HG03558 (cell line): ENCODE results near the gene SCEL.
"Not testable (repeated sequence)": the region's sequence is repeated elsewhere in the genome, so short reads cannot be mapped to it uniquely, and the experiment has no call there.

Experiments
- ATAC-seq: cut with Tn5 transposase; IDR thresholded peaks from one replicate; pipeline ENCODE4 v1.9.1; 2021; ENCODE audit warnings: moderate number of reproducible peaks; ENCODE audit not compliant: unreplicated experiment; ENCODE audit errors: extremely low read depth

Gene SCEL

GRCh38 chr13:77650409-77650808, 114.9 kb downstream of the SCEL start:
- no peak for ATAC-seq

DNA sequence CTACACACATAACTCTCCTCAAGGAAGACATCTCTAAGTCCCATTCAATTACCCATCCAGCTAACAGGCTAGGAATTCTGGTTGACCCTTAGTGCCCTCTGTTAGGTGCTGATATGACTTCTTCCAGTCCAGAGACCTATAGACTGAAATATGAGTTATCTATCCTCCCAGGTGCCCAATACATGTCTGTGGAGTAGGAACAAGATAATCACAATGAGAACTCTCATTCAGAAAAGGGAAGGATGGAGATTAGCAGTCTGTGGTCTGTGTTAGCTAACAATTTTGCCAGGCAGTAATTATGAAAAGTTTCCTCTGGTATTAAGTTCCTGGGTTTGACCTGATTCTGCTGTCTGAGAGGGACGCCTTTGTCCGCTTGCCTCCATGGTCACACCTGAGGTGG, 117.8 kb downstream of the SCEL start:
- no peak for ATAC-seq

DNA sequence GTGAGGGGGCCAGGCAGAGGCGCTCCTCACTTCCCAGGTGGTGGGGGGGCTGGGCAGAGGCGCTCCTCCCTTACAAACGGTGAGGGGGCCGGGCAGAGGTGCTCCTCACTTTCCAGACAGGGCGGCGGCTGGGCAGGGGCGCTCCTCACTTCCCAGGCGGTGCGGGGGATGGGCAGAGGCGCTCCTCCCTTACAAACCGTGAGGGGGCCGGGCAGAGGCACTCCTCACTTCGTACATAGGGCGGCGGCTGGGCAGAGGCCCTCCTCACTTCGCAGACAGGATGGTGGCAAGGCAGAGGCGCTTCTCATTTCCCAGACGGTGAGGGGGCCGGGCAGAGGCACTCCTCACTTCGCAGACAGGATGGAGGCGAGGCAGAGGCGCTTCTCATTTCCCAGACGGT, 124.5 kb downstream of the SCEL start:
- ATAC-seq = not testable (repeated sequence)

GRCh38 chr13:77660841-77661250, 125.3 kb downstream of the SCEL start:
- no peak for ATAC-seq

DNA sequence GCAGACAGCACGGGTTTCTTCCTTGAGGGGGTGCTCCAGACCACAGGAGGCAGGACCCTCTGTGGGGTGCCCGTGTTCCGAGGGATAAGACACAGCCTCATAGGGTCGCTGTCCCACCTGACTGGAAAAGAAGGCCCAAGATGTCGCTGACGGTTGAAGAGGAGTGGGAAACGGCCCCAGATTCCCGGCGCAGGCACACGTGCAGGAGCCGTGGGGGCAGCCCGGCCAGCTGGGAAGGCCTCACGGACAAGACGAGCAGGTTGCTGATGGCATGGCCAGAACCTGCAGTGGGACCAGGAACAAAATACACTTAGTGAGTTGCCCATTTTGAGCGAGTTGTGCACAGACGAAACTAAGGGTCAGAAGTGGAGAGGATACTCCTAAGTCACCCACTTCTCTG, 126.8 kb downstream of the SCEL start:
- ATAC-seq = not testable (repeated sequence)

GRCh38 chr13:77662831-77663230, 127.3 kb downstream of the SCEL start:
- not testable (repeated sequence) for ATAC-seq

DNA sequence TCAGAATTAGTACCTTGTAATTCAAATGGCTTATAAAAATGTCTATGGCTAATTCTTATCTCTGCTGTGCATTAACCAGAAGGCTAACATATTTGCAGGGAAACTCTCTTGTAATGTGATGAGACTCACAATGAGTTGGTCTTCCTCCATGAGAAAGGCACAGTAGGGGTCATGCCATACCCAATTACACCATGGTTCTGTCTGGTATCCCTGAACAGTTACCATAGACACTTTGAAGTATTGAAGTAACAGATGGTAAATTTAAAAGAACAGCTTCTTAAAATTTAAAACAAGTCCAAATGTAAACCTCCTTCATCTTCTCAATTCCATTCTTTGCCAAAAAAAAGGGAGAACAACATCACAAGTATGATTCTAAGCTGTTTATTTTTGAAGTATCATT, 139.3 kb downstream of the SCEL start:
- no peak for ATAC-seq

DNA sequence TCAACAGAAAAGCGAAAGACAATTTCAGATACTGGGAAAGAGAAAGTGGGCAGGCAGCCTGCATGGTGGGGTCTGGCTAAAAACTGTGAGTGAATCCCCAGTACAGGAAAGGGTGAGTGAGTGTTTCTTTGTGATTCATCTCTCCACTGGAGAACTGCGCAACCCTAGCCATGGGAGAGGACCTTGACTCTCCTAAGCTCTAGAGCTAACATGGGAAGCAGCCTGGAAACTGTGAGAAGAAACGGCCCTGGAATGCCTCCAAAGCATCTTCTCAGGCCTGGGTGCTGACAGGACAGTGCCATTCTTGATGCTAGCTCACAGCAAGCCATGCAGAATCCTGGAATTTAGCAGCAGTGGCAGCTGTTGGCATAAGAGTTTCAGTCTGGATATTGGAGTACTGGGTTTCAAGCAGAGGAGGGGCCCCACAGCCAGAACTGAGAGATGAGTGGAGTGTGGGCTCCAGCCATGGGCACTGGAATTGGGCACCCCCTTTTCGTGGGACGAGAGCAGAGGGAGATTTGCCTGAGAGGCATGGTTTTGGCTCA, 143.3 kb downstream of the SCEL start:
- ATAC-seq = no peak

- no peak for ATAC-seq
Measured at GRCh38 chr13:77687799-77688198, 152.3 kb downstream of the SCEL start.

- ATAC-seq = no peak
Measured at GRCh38 chr13:77691871-77692270, 156.4 kb downstream of the SCEL start.

DNA sequence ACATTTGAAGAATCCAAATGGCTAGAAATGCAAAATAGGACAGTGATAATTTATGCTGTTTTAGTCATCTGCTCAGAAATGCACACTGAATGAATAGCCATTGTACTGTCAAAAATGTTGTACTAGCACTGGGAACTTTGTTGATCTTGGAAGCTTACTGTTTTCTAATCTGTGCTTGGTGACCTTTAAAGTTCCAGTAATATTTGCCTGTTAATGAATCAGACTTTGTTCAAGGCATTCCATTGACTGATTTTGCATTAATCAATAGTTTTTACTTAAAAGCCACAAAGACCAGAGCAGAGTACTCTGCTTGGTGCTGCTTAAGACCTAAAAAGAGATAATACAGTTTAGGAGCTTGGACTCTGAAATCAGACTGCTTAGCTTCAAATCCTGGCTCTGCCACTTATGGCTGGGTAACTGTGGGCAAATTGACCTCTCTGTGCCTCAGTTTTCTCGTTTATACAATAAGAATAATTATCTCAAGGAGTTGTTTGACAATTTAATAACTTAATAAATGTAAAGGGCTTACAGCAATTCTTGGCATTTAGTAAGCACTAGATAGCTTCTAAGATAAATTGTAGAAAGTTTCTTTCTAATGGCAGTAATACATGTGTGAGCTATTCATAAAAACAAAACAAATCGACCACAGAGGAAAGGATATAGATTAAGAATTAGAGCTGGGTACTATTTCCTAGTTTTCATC, 157.4 kb downstream of the SCEL start:
- ATAC-seq = no peak

GRCh38 chr13:77693449-77693940, 158.0 kb downstream of the SCEL start:
- ATAC-seq = no peak
